ENCODE data around the gene RRBP1.

RRBP1 gene

DNA sequence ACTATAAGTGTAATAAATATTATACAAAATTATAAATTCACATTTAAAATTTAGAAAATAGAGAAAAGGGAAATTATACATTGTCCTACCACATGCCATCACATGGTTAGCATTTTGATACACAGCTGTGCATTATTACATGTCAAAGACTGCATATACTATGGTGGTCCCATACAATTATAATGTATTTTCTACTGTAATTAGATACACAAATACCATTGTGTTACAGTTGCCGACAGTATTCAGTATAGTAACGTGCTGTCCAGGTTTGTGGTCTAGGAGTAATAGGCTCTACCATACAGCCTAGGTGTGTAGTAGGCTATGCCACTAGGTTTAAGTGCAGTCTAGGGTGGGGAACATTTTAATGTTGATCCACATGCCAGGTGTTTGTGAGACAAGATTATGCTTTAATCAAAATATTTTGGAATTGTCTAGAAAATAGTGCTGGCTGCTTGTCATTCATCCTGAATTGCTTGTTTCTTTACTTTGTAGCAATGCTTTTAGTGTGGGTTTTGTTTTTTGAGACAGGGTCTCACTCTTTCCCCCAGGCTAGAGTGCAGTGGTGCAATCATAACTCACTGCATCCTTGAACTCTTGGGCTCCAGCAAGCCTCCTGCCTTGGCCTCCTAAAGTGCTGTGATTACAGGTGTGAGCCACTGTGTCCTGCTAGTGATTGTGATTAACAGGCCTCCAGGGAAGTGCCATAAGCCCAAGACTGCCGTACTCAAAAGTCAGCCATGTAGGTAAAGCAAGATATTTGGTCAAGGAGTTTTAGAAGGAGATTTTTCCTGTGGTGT lies 73.1 kb downstream of the RRBP1 start:
- Histone ChIP-seq H3K4me1 (peaks cover 4 to 100% (median 88%) of the 10 kb centered on the region in 4 donors), H3K4me3 (no peak overlapping the region), H3K27me3 (no peaks in the 10 kb centered on the region), H3K9me3 (no peaks in the 10 kb centered on the region), H3K27ac (peak overlapping the region; percentile 80 to 95), H3K36me3 (peaks cover 64 to 73% (median 72%) of the 10 kb centered on the region in 3 donors)
- intact Hi-C loops (cut with DNase I; ENCODE audit: low total_unique reads) = no loop called here
- TF ChIP-seq, protein P1, sequence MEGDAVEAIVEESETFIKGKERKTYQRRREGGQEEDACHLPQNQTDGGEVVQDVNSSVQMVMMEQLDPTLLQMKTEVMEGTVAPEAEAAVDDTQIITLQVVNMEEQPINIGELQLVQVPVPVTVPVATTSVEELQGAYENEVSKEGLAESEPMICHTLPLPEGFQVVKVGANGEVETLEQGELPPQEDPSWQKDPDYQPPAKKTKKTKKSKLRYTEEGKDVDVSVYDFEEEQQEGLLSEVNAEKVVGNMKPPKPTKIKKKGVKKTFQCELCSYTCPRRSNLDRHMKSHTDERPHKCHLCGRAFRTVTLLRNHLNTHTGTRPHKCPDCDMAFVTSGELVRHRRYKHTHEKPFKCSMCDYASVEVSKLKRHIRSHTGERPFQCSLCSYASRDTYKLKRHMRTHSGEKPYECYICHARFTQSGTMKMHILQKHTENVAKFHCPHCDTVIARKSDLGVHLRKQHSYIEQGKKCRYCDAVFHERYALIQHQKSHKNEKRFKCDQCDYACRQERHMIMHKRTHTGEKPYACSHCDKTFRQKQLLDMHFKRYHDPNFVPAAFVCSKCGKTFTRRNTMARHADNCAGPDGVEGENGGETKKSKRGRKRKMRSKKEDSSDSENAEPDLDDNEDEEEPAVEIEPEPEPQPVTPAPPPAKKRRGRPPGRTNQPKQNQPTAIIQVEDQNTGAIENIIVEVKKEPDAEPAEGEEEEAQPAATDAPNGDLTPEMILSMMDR (IDR thresholded peaks at IDR 0.05) = no peak
- DNase-seq = peak in 1 of 2 donors; percentile 11

DNA sequence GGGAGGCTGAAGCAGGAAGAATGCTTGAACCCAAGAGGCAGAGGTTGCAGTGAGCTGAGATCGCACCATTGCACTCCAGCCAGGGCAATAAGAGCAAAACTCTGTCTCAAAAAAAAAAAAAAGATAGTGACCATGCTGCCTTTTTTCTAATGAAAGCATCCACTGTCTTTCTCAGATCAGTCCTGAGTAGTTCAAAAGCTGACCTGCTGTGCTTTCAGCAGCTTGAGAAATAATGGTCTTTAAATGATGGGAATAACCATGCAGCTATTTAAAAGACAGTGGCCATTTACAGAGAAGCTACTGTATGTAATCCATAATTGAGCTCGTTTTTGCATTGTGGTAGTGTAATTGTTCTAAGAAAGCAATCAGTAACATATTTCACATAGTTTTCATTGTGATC lies 76.0 kb downstream of the RRBP1 start:
- no peak for DNase-seq
- intact Hi-C loops (cut with DNase I; ENCODE audit: low total_unique reads) = no loop called here
- Histone ChIP-seq H3K27ac (peak overlapping the region; percentile 50 to 95), H3K36me3 (peaks cover 88 to 94% (median 88%) of the 10 kb centered on the region in 3 donors), H3K4me3 (no peak overlapping the region), H3K27me3 (no peaks in the 10 kb centered on the region), H3K4me1 (peaks cover 0 to 100% (median 84%) of the 10 kb centered on the region in 4 donors), H3K9me3 (no peaks in the 10 kb centered on the region)
- TF ChIP-seq, protein P1 (IDR thresholded peaks at IDR 0.05) = no peak

DNA sequence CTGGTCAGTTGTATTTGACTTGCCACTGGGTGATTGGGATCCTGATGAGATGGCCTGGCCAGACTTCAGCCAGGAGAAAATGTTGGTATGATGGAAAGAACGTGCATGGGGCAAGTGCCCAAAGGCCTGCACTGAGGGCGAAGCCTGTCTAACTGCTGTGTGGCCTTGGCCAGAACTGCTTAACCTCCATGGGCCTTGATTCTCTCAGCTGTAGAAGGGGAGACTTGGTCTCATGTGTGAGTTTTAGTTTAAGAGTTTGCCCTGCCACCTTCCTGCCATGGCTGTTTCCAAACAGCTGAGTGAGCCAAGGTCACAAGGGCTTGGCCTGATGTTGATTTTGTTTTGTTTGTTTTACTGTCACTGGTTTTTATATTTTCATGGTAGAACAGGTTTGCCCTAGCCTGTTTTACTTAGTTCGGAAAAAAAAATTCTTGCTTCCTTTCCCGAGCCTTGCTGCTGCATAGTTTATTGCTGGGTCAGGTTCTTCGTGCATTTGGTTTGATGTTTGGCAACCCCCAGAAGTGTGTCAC lies 76.8 kb downstream of the RRBP1 start:
- Histone ChIP-seq H3K4me3 (no peak overlapping the region), H3K9me3 (no peaks in the 10 kb centered on the region), H3K4me1 (peaks cover 0 to 100% (median 82%) of the 10 kb centered on the region in 4 donors), H3K36me3 (peaks cover 80 to 90% (median 81%) of the 10 kb centered on the region in 3 donors), H3K27me3 (no peaks in the 10 kb centered on the region), H3K27ac (peak overlapping the region; percentile 50 to 95)
- DNase-seq = no peak
- TF ChIP-seq, protein P1 (IDR thresholded peaks at IDR 0.05) = no peak
- intact Hi-C loops (cut with DNase I; ENCODE audit: low total_unique reads) = no loop called here

DNA sequence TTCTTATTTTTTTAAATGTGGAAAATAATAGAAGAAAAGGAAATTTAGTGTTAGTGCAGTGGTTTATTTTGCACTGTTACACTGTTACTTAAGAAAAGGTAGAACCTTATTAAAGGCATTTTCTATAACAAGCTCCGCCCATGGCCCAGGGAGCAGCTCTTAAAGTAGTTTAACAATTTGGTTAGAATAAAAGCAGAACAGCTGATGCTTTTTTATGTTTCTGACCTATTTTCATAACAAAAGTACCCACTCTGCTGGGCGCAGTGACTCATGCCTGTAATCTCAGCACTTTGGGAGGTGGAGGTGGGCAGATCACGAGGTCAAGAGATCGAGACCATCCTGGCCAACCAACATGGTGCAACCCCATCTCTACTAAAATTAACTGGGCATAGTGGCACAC lies 79.5 kb downstream of the RRBP1 start:
- TF ChIP-seq, protein P1 (IDR thresholded peaks at IDR 0.05) = no peak
- H3K4me1 ChIP-seq = peaks cover 0 to 100% (median 83%) of the 10 kb centered on the region in 4 donors

DNA sequence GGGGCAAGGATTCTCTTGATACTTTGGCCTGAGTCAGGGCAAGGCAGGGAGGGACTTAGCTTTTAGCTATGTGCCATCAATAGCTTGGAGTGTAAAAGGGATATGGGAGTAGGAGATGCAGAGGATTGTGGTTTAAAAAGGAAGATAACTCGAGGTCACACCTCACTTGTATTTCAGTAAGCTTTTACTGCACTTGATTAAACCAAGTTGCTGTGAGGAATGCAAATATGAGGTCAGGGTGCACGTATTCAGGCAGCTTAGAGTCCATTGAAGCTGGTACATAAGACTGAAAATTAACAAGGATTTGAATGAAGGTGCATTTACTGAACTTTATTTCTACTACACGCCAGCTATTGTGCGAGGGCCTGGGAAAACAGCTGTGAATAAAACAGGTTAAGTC lies 80.1 kb downstream of the RRBP1 start:
- H3K4me3 ChIP-seq = no peak overlapping the region
- TF ChIP-seq, protein P1 (IDR thresholded peaks at IDR 0.05) = no peak
- intact Hi-C loops (cut with DNase I; ENCODE audit: low total_unique reads) = no loop called here
- DNase-seq = no peak
- peaks cover 47 to 58% (median 49%) of the 10 kb centered on the region in 3 donors for H3K36me3 ChIP-seq
- H3K4me1 ChIP-seq = peaks cover 0 to 100% (median 83%) of the 10 kb centered on the region in 4 donors
- peak overlapping the region; percentile 50 to 95 for H3K27ac ChIP-seq
- H3K9me3 ChIP-seq = no peaks in the 10 kb centered on the region
- H3K27me3 ChIP-seq = no peaks in the 10 kb centered on the region

More for the DNA sequence above, 79.5 kb downstream of the RRBP1 start:
- H3K27ac ChIP-seq = peak overlapping the region; percentile 50 to 95
- H3K36me3 ChIP-seq = peaks cover 53 to 63% (median 54%) of the 10 kb centered on the region in 3 donors
- no peaks in the 10 kb centered on the region for H3K27me3 ChIP-seq
- H3K4me3 ChIP-seq = peak overlapping the region in 1 of 2 donors; percentile 8
- intact Hi-C loops (cut with DNase I; ENCODE audit: low total_unique reads) = no loop called here
- no peaks in the 10 kb centered on the region for H3K9me3 ChIP-seq
- no peak for DNase-seq

Measured in tibial artery (tissue), 4 donors.